ENCODE data around the gene STOX1.
A peak's percentile ranks its signal among the peaks of the same experiment; 100 is the strongest.
"Not testable (repeated sequence)": the region's sequence is repeated elsewhere in the genome, so short reads cannot be mapped to it uniquely, and the experiment has no call there.

Gene STOX1, protein sequence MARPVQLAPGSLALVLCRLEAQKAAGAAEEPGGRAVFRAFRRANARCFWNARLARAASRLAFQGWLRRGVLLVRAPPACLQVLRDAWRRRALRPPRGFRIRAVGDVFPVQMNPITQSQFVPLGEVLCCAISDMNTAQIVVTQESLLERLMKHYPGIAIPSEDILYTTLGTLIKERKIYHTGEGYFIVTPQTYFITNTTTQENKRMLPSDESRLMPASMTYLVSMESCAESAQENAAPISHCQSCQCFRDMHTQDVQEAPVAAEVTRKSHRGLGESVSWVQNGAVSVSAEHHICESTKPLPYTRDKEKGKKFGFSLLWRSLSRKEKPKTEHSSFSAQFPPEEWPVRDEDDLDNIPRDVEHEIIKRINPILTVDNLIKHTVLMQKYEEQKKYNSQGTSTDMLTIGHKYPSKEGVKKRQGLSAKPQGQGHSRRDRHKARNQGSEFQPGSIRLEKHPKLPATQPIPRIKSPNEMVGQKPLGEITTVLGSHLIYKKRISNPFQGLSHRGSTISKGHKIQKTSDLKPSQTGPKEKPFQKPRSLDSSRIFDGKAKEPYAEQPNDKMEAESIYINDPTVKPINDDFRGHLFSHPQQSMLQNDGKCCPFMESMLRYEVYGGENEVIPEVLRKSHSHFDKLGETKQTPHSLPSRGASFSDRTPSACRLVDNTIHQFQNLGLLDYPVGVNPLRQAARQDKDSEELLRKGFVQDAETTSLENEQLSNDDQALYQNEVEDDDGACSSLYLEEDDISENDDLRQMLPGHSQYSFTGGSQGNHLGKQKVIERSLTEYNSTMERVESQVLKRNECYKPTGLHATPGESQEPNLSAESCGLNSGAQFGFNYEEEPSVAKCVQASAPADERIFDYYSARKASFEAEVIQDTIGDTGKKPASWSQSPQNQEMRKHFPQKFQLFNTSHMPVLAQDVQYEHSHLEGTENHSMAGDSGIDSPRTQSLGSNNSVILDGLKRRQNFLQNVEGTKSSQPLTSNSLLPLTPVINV

DNA sequence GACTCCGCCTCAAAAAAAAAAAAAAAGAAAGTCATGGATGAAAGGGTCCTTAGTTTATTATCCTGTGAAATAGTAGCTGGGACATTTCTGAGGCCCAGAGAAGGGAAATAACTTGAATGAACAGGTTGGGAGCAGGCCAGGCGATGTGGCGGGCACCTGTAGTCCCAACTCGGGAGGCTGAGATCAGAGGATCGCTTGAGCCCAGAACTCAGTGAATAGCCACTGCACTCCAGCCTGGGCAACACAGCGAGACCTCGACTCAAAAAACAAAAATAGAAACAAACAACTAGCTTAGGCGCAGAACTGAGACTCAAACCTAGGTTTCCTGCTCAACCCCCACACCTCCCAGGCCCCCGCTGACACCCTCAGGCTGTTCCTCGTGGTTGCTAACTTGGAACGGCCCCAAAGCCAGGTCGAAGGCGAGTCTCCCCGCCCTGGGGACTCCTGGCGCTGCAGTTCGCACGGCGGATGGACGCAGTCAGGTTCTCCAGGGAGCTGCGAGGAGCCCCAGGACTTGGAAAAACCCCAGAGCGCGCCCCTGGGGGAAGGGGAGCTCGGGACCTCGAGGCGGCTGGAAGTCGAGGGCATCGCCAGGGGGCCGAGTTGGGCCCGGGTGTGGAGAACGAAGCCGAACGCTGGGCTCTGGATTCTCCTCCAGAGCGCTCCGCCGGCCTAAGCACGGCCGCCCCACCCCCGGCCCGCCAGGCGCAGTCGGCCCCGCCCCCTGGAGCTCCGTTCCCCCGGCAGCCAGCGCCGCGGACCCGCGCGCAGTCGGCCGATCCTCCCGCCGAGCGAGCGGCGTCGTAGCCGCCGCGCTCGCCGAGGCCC is at the start of gene STOX1:
Gene STOX1, plus strand, starts transcription at position 768 of the 828 bp plus-strand sequence. CDS start 93 bp downstream, outside the sequence.
- DNase-seq: peak in 37 of 56 donors; percentile 5 to 66 (median 35)

DNA sequence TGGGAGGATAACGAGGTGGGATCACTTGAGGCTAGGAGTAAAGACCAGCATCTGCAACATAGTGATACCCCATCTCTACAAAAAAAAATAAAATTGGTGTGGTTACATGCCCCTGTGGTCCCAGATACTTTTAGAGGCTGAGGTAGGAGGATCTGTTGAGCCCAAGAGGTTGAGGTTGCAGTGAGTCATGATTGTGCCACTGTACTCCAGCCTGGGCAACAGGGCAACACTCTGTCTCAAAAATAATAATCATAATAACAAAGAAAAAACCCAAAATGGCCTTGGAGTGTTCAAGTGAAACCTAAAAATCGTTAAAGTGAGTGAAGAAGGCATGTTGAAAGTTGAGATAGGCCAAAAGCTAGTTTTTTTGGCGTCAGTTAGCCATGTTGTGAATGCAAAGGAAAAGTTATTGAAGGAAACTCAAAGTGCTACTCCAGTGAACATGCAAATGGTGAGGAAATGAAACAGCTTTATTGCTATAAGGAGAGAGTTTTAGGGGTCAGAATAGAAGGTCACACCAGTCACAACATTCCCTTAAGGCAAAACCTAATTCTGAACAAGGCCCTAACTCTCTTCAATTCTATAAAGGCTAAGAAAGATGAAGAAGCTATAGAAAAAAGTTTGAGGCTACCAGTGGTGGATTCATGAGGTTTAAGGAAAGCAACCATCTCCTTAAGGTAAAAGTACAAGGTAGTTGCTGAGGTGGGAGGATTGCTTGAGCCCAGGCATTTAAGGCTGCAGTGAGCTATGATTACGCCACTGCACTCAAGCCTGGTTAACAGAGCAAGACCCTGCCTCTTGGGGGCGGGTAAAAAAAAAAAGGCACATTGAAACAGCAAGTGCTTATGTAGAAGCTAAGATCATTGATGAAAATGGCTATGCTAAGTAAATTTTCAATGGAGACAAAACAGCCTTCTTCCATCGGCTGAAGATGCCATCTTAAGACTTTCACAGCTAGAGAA is 45.4 kb upstream of the STOX1 start:
- no peak for DNase-seq

DNA sequence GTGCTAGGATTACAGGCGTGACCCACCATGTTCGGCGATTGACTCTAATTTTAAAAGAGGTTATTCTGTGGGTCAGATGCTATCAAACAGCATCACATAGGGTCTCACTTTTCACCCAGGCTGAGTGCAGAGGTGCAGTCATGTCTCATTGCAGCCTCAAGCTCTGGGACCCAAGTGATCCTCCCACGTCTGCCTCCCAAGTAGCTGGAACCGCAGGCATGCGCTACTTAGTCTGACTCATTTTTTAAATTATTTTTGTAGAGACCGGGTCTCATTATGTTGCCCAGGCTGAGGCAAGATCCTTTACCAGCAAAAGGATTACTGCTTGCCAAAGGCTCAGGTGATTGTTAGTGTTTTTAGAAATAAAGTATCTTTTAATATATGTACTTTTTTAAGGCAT is 42.9 kb upstream of the STOX1 start:
- DNase-seq: no peak

DNA sequence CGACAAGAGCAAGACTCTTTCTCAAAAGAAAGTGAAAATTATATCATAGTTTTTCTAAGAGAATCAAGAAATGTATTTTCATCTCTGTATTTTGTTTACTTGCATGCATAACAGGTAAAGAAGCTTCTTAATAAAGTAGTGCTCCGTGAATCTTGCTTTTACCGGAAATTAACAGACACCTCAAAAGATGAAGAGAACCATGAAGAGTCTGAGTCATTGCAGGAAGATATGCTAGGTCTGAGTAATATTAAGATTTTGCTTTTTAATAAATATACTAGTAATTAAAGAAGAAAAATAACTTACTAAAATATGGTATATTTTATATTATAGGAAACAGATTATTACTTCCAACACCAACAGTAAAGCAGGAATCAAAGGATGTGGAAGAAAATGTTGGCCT is 39.5 kb upstream of the STOX1 start:
- DNase-seq: no peak

DNA sequence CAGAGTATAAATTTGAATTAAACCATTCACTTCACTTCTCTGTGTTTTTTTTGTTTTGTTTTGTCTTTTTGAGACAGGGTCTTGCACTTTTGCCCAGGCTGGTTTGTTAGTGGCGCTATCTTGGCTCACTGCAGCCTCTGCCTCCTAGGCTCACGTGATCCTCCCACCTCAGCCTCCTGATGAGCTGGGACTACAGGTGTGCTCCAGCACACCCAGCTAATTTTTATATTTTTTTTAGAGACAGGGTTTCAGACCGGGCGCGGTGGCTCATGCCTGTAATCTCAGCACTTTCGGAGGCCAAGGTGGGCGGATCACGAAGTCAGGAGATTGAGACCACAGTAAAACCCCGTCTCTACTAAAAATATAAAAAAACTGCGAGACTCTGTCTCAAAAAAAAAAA is 36.9 kb upstream of the STOX1 start:
- DNase-seq: no peak

DNA sequence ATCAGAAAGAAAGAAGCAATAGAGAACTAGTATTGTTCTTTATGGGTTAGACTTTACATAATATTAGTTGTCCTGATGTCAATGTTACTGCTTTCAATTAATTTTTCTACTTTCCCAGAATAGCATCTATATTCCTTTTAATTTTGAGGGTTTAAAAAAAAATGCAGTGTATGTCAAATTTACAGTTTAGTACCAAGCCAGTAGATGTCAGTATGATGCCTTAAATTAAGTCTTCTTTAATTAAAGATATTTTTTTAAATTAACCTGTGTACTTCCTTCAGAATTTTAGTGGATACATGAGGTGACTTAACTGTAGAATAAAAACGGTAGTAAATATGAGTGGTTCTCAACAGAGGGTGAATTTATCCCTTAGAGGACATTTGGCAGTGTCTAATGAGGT is 35.2 kb upstream of the STOX1 start:
- DNase-seq: no peak

DNA sequence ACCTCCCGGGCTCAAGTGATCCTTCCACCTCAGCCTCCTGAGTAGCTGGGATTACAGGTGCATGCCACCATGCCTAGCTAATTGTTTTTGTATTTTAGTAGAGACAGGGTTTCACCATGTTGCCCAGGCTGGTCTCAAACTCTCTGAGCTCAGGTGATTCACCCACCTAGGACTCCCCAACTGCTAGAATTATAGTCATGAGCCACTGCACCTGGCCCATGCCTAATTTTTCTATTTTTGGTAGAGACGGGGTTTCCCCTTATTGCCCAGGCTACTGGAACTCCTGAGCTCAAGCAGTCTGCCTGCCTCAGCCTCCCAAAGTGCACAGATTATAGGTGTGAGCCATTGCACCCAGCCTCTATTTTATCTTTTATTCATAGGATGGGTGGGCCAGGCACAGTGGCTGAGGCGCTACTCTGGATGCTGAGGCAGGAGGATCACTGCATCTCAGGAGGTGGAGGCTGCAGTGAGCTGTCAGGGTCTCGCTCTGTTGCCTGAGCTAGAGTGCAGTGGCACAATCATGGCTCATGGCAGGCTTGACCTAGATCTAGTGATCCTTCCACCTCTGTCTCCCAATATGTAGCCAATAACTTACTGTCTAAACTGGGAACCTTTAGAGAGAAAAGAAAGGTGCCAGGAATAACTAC is 31.3 kb upstream of the STOX1 start:
- DNase-seq: no peak

DNA sequence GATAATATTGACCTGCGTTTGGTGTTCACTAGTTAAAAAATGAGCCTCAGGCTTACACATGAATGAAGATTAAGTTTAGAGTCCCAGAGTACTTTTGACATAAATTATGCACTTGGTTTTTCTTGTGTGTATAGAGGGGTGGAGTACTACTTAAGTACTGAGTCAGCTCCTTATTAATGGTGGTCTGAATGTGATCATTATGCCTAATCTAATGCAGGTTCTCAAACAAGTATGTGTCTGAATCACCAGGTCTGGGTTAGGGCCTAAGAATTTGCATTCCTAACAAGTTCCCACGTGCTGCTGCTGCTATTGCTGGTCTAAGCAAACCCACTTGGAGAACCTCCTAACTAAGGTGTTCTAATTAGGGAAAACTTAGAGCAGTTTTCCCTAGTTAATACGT is 30.7 kb upstream of the STOX1 start:
- DNase-seq: no peak

DNA sequence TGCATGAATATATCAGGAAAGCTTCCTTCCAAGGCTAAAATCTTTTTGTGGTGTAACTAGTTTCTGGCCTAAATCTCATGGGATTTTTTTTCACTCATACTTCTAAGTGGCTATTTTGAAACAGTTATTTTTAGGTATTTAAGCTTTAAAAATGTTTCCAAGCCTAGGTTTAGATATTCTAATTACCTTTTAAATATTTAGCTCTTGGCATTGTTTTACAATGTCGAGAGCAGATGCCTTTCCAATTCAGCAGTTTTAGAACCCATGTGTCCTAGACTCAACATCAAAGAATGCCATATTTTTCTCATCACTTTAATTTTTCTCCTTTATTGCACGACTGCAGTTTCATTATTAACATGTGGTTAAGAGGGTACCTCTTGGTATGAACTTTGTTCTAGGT is 27.1 kb upstream of the STOX1 start:
- no peak for DNase-seq

DNA sequence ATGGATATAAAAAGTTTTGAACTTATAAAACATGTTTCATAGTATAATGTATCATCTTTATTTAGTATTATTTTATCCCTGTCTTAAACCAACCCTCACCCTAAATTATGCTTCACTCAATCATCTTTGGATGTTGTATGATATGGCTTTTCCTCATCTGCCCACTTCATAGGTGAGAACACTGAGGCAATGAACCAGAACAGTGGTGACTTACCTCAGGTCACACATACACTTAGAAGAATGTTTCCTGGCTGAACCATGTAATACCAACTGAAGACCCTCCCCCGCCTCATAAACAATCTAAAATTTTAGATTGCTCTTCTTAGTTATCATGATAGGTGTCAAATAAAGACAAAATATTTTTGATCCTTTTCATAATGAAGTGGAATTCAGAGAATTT is 22.6 kb upstream of the STOX1 start:
- no peak for DNase-seq

DNA sequence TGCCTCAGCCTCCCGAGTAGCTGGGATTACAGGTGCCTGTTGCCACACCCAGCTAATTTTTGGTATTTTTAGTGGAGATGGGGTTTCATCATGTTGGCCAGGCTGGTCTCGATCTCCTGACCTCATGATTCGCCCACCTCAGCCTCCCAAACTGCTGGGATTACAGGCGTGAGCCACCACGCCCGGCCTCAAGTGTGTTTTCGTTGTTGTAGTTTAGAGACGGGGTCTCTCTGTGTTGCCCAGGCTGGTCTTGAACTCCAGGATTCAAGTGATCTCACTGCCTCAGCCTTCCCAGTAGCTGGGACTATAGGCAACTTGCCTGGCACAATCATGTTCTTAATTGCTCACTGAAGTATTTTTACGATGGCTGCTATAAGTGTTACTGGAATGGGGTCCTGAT is 16.5 kb upstream of the STOX1 start:
- DNase-seq: not testable (repeated sequence)

DNA sequence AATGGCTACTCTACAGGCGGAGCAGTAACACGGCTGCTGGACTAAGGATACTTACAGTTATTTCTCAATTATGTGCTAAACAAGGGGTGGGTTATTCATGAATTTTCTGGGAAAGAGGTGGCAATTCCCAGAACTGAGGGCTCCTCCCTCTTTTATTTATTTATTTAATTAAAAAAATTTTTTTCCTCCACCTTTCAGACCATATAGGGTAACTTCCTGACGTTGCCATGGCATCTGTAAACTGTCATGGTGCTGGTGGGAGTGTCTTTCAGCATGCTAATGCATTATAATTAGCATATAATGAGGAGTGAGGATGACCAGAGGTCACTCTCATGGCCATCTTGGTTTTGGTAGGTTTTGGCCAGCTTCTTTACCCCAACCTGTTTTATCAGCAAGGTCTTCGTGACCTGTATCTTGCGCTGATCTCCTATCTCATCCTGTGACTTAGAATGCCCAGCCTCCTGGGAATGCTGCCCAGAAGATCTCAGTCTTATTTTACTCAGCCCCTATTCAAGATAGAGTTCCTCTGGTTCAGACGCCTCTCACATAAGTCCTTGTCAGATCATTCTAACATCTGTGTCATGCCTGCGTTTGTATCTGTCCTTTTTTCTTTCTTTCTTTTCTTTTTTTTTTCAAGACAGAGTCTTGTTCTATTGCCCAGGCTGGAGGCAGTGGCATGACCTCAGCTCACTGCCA is 15.9 kb upstream of the STOX1 start:
- no peak for DNase-seq

DNA sequence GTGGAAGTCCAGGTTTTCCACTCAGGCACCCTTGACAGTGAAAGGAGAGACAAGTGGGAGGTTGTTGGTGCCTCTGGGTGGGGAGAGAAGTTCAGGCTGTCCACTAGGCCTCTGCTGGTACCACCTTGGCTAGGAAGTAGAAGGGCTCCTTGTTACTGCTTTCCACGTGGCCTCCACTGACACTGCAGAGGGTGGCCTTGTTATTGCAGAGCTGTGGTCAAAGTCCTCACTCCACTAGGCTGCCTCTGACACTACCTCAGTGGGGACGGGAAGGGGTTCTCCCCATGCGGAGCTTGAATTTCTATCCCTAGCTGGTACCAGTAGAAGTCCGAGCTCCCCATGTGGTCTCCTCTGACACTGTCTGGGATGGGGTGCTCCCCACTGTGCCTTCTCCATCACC is 14.9 kb upstream of the STOX1 start:
- no peak for DNase-seq

DNA sequence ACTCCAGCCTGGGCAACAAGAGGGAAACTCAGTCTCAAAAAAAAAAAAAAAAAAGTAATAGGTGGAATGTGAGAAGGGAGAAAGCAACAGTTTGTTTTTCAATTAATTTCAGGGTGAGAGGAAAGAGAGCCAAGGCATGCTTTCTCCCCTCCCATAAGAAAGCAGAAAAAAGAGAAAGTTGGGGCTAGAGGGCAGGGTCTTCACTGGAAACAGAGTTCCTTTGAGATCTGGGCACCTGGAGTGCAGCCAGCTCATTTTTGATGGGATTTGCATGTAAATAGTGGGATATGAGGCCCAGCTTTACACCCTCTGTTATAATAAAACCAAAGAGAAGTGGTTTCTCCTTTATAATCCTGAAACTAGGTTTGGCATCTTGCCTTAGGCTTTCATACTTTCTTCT is 13.8 kb upstream of the STOX1 start:
- peak in 25 of 56 donors; percentile 3 to 64 (median 27) for DNase-seq

DNA sequence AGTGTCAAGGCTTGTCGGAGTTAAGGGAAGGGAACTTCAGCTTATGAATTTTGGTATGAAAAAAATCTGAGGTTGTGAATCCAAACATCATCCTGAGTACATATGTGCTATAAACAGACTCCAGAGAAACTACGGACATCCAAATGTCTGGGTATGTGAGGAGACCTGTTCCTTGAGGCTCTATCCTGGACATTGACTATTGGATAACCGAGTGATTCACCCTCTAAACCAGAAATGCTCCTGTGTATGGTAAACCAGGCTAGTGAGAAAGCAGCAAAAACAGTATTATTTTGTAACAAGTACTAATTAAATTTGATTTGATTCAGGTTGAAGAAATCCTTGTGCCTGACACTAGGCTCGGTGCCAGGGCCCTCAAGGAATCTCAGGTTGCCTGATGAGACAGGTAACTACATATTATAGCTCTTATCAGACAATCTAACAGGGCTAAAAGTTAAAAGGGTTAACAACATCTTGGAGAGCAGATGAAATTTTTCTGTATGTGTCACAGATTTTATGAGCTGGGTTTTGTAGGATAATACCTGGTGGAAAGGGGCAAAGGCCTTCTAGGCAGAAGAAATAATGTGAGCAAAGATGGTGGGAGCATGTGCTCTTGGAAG is 10.4 kb upstream of the STOX1 start:
- DNase-seq: no peak

DNA sequence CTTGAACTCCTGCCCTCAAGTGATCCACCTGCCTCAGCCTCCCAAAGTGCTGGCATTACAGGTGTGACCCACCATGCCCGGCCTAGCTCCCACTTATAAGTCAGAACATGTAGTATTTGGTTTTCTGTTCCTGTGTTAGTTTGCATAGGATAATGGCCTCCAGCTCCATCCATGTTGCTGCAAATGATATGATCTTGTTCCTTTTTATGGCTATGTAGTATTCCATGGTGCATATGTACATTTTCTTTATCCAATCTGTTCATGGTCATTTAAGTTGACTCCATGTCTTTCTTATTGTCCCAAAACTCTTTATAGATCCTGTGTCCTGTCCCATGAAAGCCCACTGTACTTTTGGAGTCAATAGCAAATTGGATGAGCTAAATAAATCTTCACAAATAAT is 7.0 kb upstream of the STOX1 start:
- DNase-seq: not testable (repeated sequence)

DNA sequence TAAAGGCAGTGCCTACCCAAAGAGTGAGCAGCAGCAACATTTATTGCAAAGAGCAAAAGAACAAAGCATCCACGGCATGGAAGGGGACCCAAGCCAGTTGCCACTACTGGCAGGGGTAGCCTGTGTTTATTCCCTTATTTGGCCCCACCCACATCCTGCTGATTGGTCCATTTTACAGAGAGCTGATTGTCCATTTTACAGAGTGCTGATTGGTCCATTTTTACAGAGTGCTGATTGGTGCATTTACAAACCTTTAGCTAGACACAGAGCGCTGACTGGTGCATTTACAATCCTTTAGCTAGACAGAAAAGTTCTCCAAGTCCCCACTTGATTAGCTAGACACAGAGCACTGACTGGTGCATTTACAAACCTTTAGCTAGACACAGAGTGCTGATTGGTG is 4.7 kb upstream of the STOX1 start:
- DNase-seq: not testable (repeated sequence)

DNA sequence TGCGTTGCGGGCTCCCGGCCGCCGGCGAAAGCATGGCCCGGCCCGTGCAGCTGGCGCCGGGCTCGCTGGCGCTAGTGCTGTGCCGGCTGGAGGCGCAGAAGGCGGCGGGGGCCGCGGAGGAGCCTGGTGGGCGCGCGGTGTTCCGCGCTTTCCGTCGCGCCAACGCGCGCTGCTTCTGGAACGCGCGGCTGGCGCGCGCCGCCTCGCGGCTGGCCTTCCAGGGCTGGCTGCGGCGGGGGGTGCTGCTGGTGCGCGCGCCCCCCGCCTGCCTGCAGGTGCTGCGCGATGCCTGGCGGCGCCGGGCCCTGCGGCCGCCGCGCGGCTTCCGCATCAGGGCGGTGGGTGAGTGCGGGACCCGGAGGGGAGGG is 245 bp downstream of the STOX1 start:
- not testable (repeated sequence) for DNase-seq
